ENCODE results near the gene CNDP1. TPM values are rescaled to one million over a fixed set of nuclear protein-coding genes. Genes with fewer than 3 reads are reported as not detected.

CNDP1 gene
- polyA plus RNA-seq, 1 donor from 2014 or later = 2.1 TPM

- TF ChIP-seq POLR2AphosphoS5 (IDR thresholded peaks at IDR 0.05) = no peak
- TF ChIP-seq SMC3 (conservative IDR thresholded peaks at IDR 0.05; ENCODE audit: poor library complexity) = no peak
- no peak for TF ChIP-seq EZH2 (IDR thresholded peaks at IDR 0.05; ENCODE audit: borderline replicate concordance, insufficient read depth, low read length, poor library complexity, severe bottlenecking)
- TF ChIP-seq REST (IDR thresholded peaks at IDR 0.05; ENCODE audit: borderline replicate concordance) = no peak
- no peak for TF ChIP-seq TAF1 (IDR thresholded peaks at IDR 0.05; ENCODE audit: low read depth)
- TF ChIP-seq, protein P1, sequence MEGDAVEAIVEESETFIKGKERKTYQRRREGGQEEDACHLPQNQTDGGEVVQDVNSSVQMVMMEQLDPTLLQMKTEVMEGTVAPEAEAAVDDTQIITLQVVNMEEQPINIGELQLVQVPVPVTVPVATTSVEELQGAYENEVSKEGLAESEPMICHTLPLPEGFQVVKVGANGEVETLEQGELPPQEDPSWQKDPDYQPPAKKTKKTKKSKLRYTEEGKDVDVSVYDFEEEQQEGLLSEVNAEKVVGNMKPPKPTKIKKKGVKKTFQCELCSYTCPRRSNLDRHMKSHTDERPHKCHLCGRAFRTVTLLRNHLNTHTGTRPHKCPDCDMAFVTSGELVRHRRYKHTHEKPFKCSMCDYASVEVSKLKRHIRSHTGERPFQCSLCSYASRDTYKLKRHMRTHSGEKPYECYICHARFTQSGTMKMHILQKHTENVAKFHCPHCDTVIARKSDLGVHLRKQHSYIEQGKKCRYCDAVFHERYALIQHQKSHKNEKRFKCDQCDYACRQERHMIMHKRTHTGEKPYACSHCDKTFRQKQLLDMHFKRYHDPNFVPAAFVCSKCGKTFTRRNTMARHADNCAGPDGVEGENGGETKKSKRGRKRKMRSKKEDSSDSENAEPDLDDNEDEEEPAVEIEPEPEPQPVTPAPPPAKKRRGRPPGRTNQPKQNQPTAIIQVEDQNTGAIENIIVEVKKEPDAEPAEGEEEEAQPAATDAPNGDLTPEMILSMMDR (IDR thresholded peaks at IDR 0.05; ENCODE audit: poor library complexity, severe bottlenecking) = no peak
- no peak for TF ChIP-seq MXI1 (conservative IDR thresholded peaks at IDR 0.05; ENCODE audit: poor library complexity, severe bottlenecking)
- TF ChIP-seq EP300 (conservative IDR thresholded peaks at IDR 0.05; ENCODE audit: poor library complexity, severe bottlenecking) = no peak
- TF ChIP-seq RAD21 (conservative IDR thresholded peaks at IDR 0.05) = no peak
- Histone ChIP-seq H3K27ac (ENCODE audit: low read length) (no peak overlapping the region), H3K36me3 (ENCODE audit: insufficient read depth, low read length) (no peaks in the 10 kb centered on the region), H3K4me2 (ENCODE audit: low read length) (no peak overlapping the region), H3K9me3 (ENCODE audit: low read length) (no peaks in the 10 kb centered on the region), H2AFZ (ENCODE audit: low read depth, low read length) (peak overlapping the region; percentile 31), H3K79me2 (replicated peaks; ENCODE audit: insufficient read depth, low read length) (no peaks in the 10 kb centered on the region), H3K27me3 (ENCODE audit: insufficient read depth, low read depth, low read length) (no peaks in the 10 kb centered on the region), H3K9me2 (ENCODE audit: insufficient read depth, low read length) (no peaks in the 10 kb centered on the region), H4K20me1 (ENCODE audit: insufficient read depth) (no peaks in the 10 kb centered on the region), H3K4me3 (ENCODE audit: low read length) (no peak overlapping the region), H3F3A (ENCODE audit: insufficient read depth, low read length, poor library complexity, severe bottlenecking) (no peaks in the 10 kb centered on the region), H3K9ac (ENCODE audit: low read length) (no peak overlapping the region)
Measured at GRCh38 chr18:74574916-74575315, 40.6 kb downstream of the CNDP1 start.

GRCh38 chr18:74577019-74577418 lies 42.7 kb downstream of the CNDP1 start:
- TF ChIP-seq, protein P1 (IDR thresholded peaks at IDR 0.05; ENCODE audit: poor library complexity, severe bottlenecking) = no peak
- TF ChIP-seq TAF1 (IDR thresholded peaks at IDR 0.05; ENCODE audit: low read depth) (no peak), EZH2 (IDR thresholded peaks at IDR 0.05; ENCODE audit: borderline replicate concordance, insufficient read depth, low read length, poor library complexity, severe bottlenecking) (no peak), RAD21 (conservative IDR thresholded peaks at IDR 0.05) (no peak), POLR2AphosphoS5 (IDR thresholded peaks at IDR 0.05) (no peak), REST (IDR thresholded peaks at IDR 0.05; ENCODE audit: borderline replicate concordance) (no peak), SMC3 (conservative IDR thresholded peaks at IDR 0.05; ENCODE audit: poor library complexity) (no peak), MXI1 (conservative IDR thresholded peaks at IDR 0.05; ENCODE audit: poor library complexity, severe bottlenecking) (no peak), EP300 (conservative IDR thresholded peaks at IDR 0.05; ENCODE audit: poor library complexity, severe bottlenecking) (no peak)
- H3K4me2 ChIP-seq (ENCODE audit: low read length) = no peak overlapping the region
- no peaks in the 10 kb centered on the region for H3K27me3 ChIP-seq (ENCODE audit: insufficient read depth, low read depth, low read length)
- no peak overlapping the region for H2AFZ ChIP-seq (ENCODE audit: low read depth, low read length)
- H3F3A ChIP-seq (ENCODE audit: insufficient read depth, low read length, poor library complexity, severe bottlenecking) = no peaks in the 10 kb centered on the region
- H3K9me2 ChIP-seq (ENCODE audit: insufficient read depth, low read length) = no peaks in the 10 kb centered on the region
- H3K36me3 ChIP-seq (ENCODE audit: insufficient read depth, low read length) = no peaks in the 10 kb centered on the region
- no peak overlapping the region for H3K27ac ChIP-seq (ENCODE audit: low read length)
- H3K79me2 ChIP-seq (replicated peaks; ENCODE audit: insufficient read depth, low read length) = no peaks in the 10 kb centered on the region
- H3K9me3 ChIP-seq (ENCODE audit: low read length) = no peaks in the 10 kb centered on the region
- no peak overlapping the region for H3K4me3 ChIP-seq (ENCODE audit: low read length)
- H4K20me1 ChIP-seq (ENCODE audit: insufficient read depth) = no peaks in the 10 kb centered on the region
- H3K9ac ChIP-seq (ENCODE audit: low read length) = no peak overlapping the region
